Measurements from ENCODE around the gene LRMDA.

LRMDA gene

DNA sequence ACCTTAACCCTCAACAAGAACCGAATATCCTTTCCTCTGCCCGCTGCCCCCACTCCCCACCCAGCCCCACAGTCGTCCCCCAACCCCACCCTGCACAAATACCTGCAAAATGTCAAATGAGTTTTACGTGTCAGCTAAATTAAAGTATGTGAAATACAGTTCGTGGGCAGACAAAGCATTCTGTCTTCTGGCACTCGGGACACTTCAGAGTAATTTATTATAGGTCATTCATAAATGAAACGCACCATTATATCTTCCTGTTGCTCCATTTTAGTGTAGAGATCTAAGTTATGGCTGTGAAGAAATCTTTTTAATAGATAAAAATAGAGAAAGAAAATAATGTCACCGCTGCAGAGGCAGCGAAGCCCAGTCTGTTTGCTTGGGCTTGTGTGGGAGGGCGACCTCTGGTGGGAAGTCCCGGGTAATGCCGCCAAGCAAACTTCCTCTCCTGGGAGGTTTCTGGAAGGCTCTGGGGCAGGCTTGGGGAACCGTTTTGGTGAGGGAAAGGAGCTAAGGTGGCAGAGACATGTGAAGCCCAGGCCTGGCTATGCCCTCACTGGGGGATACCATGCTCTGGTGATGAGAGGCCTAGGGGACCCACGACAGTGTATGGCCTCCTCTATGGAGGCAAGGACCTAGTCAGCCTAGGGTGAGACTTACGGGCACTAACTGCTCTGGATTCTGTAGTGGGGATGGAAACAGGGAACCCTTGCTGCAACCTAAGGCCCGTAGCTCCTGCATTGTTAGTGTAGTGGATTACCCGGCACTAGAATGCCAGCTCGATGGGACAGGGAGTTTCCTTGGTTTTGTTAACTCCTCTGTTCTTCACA, 604.9 kb downstream of the LRMDA start:
- peaks cover 28% of the 10 kb centered on the region for H3K4me1 ChIP-seq (ENCODE audit: insufficient read depth, low read length)
- peaks cover 2% of the 10 kb centered on the region for H3K27me3 ChIP-seq (ENCODE audit: insufficient read depth, low read length)
- H3K4me3 ChIP-seq (ENCODE audit: low read length) = no peak overlapping the region
- H3K9me3 ChIP-seq (ENCODE audit: low read length) = no peaks in the 10 kb centered on the region
- H2AFZ ChIP-seq (ENCODE audit: low read depth, low read length) = no peak overlapping the region
- no peaks in the 10 kb centered on the region for H3K36me3 ChIP-seq (ENCODE audit: insufficient read depth, low read length)

- H3K4me1 ChIP-seq (ENCODE audit: insufficient read depth, low read length) = peaks cover 28% of the 10 kb centered on the region
- no peaks in the 10 kb centered on the region for H3K27me3 ChIP-seq (ENCODE audit: insufficient read depth, low read length)
- H3K4me3 ChIP-seq (ENCODE audit: low read length) = no peak overlapping the region
- no peaks in the 10 kb centered on the region for H3K9me3 ChIP-seq (ENCODE audit: low read length)
- H3K36me3 ChIP-seq (ENCODE audit: insufficient read depth, low read length) = no peaks in the 10 kb centered on the region
- H2AFZ ChIP-seq (ENCODE audit: low read depth, low read length) = no peak overlapping the region
Observed at GRCh38 chr10:76036962-76037361, 605.5 kb downstream of the LRMDA start.

- no peak overlapping the region for H3K4me3 ChIP-seq (ENCODE audit: low read length)
- H3K36me3 ChIP-seq (ENCODE audit: insufficient read depth, low read length) = no peaks in the 10 kb centered on the region
- peaks cover 28% of the 10 kb centered on the region for H3K4me1 ChIP-seq (ENCODE audit: insufficient read depth, low read length)
- H3K9me3 ChIP-seq (ENCODE audit: low read length) = no peaks in the 10 kb centered on the region
- H2AFZ ChIP-seq (ENCODE audit: low read depth, low read length) = no peak overlapping the region
- no peaks in the 10 kb centered on the region for H3K27me3 ChIP-seq (ENCODE audit: insufficient read depth, low read length)
Observed at GRCh38 chr10:76037531-76038155, 606.2 kb downstream of the LRMDA start.

- Histone ChIP-seq H3K4me3 (ENCODE audit: low read length) (no peak overlapping the region), H2AFZ (ENCODE audit: low read depth, low read length) (no peak overlapping the region), H3K36me3 (ENCODE audit: insufficient read depth, low read length) (no peaks in the 10 kb centered on the region), H3K4me1 (ENCODE audit: insufficient read depth, low read length) (peaks cover 22% of the 10 kb centered on the region), H3K27me3 (ENCODE audit: insufficient read depth, low read length) (no peaks in the 10 kb centered on the region), H3K9me3 (ENCODE audit: low read length) (no peaks in the 10 kb centered on the region)
Observed at GRCh38 chr10:76038696-76039095, 607.3 kb downstream of the LRMDA start.

- no peaks in the 10 kb centered on the region for H3K9me3 ChIP-seq (ENCODE audit: low read length)
- H3K27me3 ChIP-seq (ENCODE audit: insufficient read depth, low read length) = peaks cover 6% of the 10 kb centered on the region
- H3K4me3 ChIP-seq (ENCODE audit: low read length) = no peak overlapping the region
- no peak overlapping the region for H2AFZ ChIP-seq (ENCODE audit: low read depth, low read length)
- H3K36me3 ChIP-seq (ENCODE audit: insufficient read depth, low read length) = no peaks in the 10 kb centered on the region
- H3K4me1 ChIP-seq (ENCODE audit: insufficient read depth, low read length) = peaks cover 6% of the 10 kb centered on the region
Observed at GRCh38 chr10:76040107-76040829, 608.8 kb downstream of the LRMDA start.

- Histone ChIP-seq H2AFZ (ENCODE audit: low read depth, low read length) (no peak overlapping the region), H3K36me3 (ENCODE audit: insufficient read depth, low read length) (no peaks in the 10 kb centered on the region), H3K4me3 (ENCODE audit: low read length) (no peak overlapping the region), H3K9me3 (ENCODE audit: low read length) (no peaks in the 10 kb centered on the region), H3K4me1 (ENCODE audit: insufficient read depth, low read length) (peaks cover under 1% of the 10 kb centered on the region), H3K27me3 (ENCODE audit: insufficient read depth, low read length) (peaks cover 9% of the 10 kb centered on the region)
Observed at GRCh38 chr10:76040830-76041220, 609.4 kb downstream of the LRMDA start.

GRCh38 chr10:76041551-76041950, 610.1 kb downstream of the LRMDA start:
- Histone ChIP-seq H3K27me3 (ENCODE audit: insufficient read depth, low read length) (peaks cover 11% of the 10 kb centered on the region), H3K4me3 (ENCODE audit: low read length) (no peak overlapping the region), H3K4me1 (ENCODE audit: insufficient read depth, low read length) (no peaks in the 10 kb centered on the region), H3K36me3 (ENCODE audit: insufficient read depth, low read length) (no peaks in the 10 kb centered on the region), H3K9me3 (ENCODE audit: low read length) (no peaks in the 10 kb centered on the region), H2AFZ (ENCODE audit: low read depth, low read length) (no peak overlapping the region)

GRCh38 chr10:76043261-76043660, 611.8 kb downstream of the LRMDA start:
- Histone ChIP-seq H3K36me3 (ENCODE audit: insufficient read depth, low read length) (no peaks in the 10 kb centered on the region), H3K27me3 (ENCODE audit: insufficient read depth, low read length) (peaks cover 11% of the 10 kb centered on the region), H3K9me3 (ENCODE audit: low read length) (no peaks in the 10 kb centered on the region), H2AFZ (ENCODE audit: low read depth, low read length) (no peak overlapping the region), H3K4me1 (ENCODE audit: insufficient read depth, low read length) (no peaks in the 10 kb centered on the region), H3K4me3 (ENCODE audit: low read length) (no peak overlapping the region)

DNA sequence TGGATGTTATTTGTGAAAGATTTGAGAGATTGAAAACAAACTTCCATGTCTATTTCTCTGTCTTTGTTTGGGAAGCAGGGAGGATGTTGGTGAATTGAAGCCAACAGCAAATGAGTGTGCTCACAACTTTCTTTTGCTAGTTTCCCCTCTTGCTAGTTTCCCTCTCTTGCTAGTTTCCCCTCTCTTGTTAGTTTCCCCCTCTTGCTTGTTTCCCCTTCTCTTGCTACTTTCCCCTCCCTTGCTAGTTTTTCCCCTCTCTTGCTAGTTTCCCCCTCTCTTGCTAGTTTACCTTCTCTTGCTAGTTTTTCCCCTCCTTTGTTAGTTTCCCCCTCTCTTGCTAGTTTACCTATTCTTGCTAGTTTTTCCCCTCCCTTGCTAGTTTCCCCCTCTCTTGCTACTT, 613.3 kb downstream of the LRMDA start:
- no peak overlapping the region for H3K4me3 ChIP-seq (ENCODE audit: low read length)
- no peaks in the 10 kb centered on the region for H3K4me1 ChIP-seq (ENCODE audit: insufficient read depth, low read length)
- no peak overlapping the region for H2AFZ ChIP-seq (ENCODE audit: low read depth, low read length)
- no peaks in the 10 kb centered on the region for H3K36me3 ChIP-seq (ENCODE audit: insufficient read depth, low read length)
- H3K9me3 ChIP-seq (ENCODE audit: low read length) = no peaks in the 10 kb centered on the region
- H3K27me3 ChIP-seq (ENCODE audit: insufficient read depth, low read length) = peaks cover 11% of the 10 kb centered on the region

GRCh38 chr10:76045174-76045573, 613.8 kb downstream of the LRMDA start:
- H3K27me3 ChIP-seq (ENCODE audit: insufficient read depth, low read length) = peaks cover 11% of the 10 kb centered on the region
- no peak overlapping the region for H3K4me3 ChIP-seq (ENCODE audit: low read length)
- no peak overlapping the region for H2AFZ ChIP-seq (ENCODE audit: low read depth, low read length)
- peaks cover under 1% of the 10 kb centered on the region for H3K4me1 ChIP-seq (ENCODE audit: insufficient read depth, low read length)
- H3K9me3 ChIP-seq (ENCODE audit: low read length) = no peaks in the 10 kb centered on the region
- H3K36me3 ChIP-seq (ENCODE audit: insufficient read depth, low read length) = no peaks in the 10 kb centered on the region

DNA sequence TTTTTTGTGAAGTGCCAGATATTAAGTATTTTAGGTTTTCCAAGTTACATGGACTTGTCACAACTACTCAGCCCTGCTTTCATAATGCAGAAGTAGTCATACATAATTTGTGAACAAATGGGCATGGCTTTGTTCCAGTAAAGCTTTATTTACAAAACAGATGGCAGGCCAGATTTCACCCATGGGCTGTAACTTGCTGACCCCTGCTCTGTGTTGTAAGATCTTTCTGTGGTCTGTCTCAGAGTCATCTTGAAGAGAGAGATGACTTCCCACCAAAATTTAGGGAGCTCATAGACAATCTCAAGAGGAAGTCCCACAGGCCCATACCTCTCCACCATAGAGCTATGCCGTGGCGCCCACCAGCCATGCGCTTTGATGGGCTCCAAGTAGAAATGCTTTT, 616.1 kb downstream of the LRMDA start:
- Histone ChIP-seq H3K4me1 (ENCODE audit: insufficient read depth, low read length) (peaks cover 10% of the 10 kb centered on the region), H3K9me3 (ENCODE audit: low read length) (no peaks in the 10 kb centered on the region), H2AFZ (ENCODE audit: low read depth, low read length) (no peak overlapping the region), H3K36me3 (ENCODE audit: insufficient read depth, low read length) (no peaks in the 10 kb centered on the region), H3K4me3 (ENCODE audit: low read length) (no peak overlapping the region), H3K27me3 (ENCODE audit: insufficient read depth, low read length) (peaks cover 17% of the 10 kb centered on the region)

DNA sequence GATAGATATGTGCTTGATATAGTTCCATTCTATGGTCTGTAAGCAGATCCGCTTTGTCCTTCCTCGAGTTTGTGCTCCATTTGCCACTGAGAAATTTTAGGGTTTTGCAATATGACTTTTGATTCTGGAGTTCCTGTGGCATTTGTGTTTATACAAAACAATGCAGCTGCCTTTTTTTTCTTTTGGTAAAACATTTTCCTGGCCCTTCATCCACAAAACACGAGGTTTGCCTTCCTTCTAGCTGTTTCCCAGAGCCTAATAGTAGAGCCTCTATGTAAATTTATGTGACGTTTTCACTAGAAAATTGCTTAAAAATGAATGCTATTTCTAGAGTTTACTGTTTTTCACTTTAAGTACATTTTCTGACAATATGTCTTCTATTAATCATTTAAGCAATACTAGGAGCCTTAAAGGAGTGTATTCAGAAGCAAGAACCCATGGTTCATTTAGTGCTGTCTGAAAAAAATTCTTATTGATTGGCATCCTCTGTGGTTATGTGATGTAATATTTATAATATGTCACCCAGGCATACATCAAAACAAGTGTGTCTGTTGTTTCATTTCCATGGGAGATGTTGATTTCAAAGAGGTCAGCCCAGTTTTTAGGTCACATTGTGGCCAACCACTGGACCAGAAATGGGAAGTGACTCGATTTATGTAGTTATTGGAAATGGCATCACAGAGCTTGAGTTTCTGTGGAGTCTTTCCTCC, 618.3 kb downstream of the LRMDA start:
- peaks cover 15% of the 10 kb centered on the region for H3K27me3 ChIP-seq (ENCODE audit: insufficient read depth, low read length)

GRCh38 chr10:76050291-76050625, 618.8 kb downstream of the LRMDA start:
- no peaks in the 10 kb centered on the region for H3K36me3 ChIP-seq (ENCODE audit: insufficient read depth, low read length)
- H2AFZ ChIP-seq (ENCODE audit: low read depth, low read length) = no peak overlapping the region
- no peak overlapping the region for H3K4me3 ChIP-seq (ENCODE audit: low read length)
- H3K27me3 ChIP-seq (ENCODE audit: insufficient read depth, low read length) = peaks cover 10% of the 10 kb centered on the region
- peaks cover 10% of the 10 kb centered on the region for H3K4me1 ChIP-seq (ENCODE audit: insufficient read depth, low read length)
- H3K9me3 ChIP-seq (ENCODE audit: low read length) = no peaks in the 10 kb centered on the region

More for the DNA sequence above, 618.3 kb downstream of the LRMDA start:
- H3K9me3 ChIP-seq (ENCODE audit: low read length) = no peaks in the 10 kb centered on the region
- H3K4me3 ChIP-seq (ENCODE audit: low read length) = no peak overlapping the region
- peaks cover 10% of the 10 kb centered on the region for H3K4me1 ChIP-seq (ENCODE audit: insufficient read depth, low read length)
- H2AFZ ChIP-seq (ENCODE audit: low read depth, low read length) = no peak overlapping the region
- H3K36me3 ChIP-seq (ENCODE audit: insufficient read depth, low read length) = no peaks in the 10 kb centered on the region
